PFSK-1 (cell line): Measurements from ENCODE around the gene LSR.

Experiments used
- POLR2AphosphoS5 ChIP-seq: IDR thresholded peaks from 2 replicates; pipeline ENCODE4 v1.6.1; 2012; ENCODE audit warnings: low read depth, mild to moderate bottlenecking, control low read depth, low read length, moderate library complexity
- SIN3A ChIP-seq: IDR thresholded peaks from 2 replicates; pipeline ENCODE4 v1.6.1; 2012; ENCODE audit warnings: mild to moderate bottlenecking, low read length, moderate library complexity, borderline replicate concordance; ENCODE audit not compliant: insufficient read depth

DNA sequence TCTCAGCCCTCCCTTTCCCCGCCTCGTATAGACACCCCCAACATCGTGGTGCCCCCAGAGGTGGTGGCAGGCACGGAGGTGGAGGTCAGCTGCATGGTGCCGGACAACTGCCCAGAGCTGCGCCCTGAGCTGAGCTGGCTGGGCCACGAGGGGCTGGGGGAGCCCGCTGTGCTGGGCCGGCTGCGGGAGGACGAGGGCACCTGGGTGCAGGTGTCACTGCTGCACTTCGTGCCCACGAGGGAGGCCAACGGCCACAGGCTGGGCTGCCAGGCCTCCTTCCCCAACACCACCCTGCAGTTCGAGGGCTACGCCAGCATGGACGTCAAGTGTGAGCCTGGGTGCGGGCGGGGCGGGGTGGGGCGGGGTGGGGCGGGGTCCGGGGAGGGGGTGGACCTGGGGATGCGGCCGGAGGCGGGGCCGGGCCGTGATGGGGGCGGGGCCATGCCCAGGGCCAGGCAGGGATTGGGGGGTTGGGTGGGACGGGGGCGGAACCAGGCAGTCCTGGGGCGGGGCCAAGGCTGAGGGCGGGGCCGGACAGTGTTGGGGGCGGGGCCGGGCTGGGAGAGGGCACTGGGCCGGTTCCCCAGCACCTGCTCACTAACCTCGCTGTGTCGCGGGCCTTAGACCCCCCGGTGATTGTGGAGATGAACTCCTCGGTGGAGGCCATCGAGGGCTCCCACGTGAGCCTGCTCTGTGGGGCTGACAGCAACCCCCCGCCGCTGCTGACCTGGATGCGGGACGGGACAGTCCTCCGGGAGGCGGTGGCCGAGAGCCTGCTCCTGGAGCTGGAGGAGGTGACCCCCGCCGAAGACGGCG is 50.9 kb downstream of the LSR start:
- TF ChIP-seq POLR2AphosphoS5 (no peak), SIN3A (no peak)
